ENCODE results near the gene COL9A3. TPM values are rescaled to one million over a fixed set of nuclear protein-coding genes. Genes with fewer than 3 reads are reported as not detected.

Gene COL9A3
- total RNA-seq, 1 donor: not detected

GRCh38 chr20:62876902-62877816 lies 60.3 kb downstream of the COL9A3 start:
- H3K36me3 ChIP-seq (ENCODE audit: insufficient read depth, low read length): peaks cover 14% of the 10 kb centered on the region
- no peaks in the 10 kb centered on the region for H3K9me3 ChIP-seq (ENCODE audit: low read depth, low read length)
- H3K4me1 ChIP-seq (ENCODE audit: insufficient read depth, low read length): no peaks in the 10 kb centered on the region
- no peaks in the 10 kb centered on the region for H3K79me2 ChIP-seq (ENCODE audit: insufficient read depth, low read length)
- H3K4me2 ChIP-seq (ENCODE audit: insufficient read depth, low read length): no peak overlapping the region
- no peaks in the 10 kb centered on the region for H4K20me1 ChIP-seq (ENCODE audit: insufficient read depth, low read length)
- no peak overlapping the region for H3K4me3 ChIP-seq (ENCODE audit: insufficient read depth, low read length)
- H3K27me3 ChIP-seq (ENCODE audit: insufficient read depth, low read length): no peaks in the 10 kb centered on the region
- TF ChIP-seq CTCF (IDR thresholded peaks at IDR 0.05; ENCODE audit: extremely low read depth, low read depth, low read length): no peak
- H2AFZ ChIP-seq (ENCODE audit: low read length): no peak overlapping the region
- H3K27ac ChIP-seq (ENCODE audit: low read depth, low read length): no peak overlapping the region
- DNase-seq (ENCODE audit: insufficient read length, low spot score, missing footprints): peak; percentile 96

GRCh38 chr20:62878244-62879038 lies 61.6 kb downstream of the COL9A3 start:
- Histone ChIP-seq H3K4me1 (ENCODE audit: insufficient read depth, low read length) (no peaks in the 10 kb centered on the region), H3K4me3 (ENCODE audit: insufficient read depth, low read length) (no peak overlapping the region), H3K4me2 (ENCODE audit: insufficient read depth, low read length) (no peak overlapping the region), H3K27me3 (ENCODE audit: insufficient read depth, low read length) (no peaks in the 10 kb centered on the region), H3K9me3 (ENCODE audit: low read depth, low read length) (no peaks in the 10 kb centered on the region), H3K27ac (ENCODE audit: low read depth, low read length) (no peak overlapping the region), H4K20me1 (ENCODE audit: insufficient read depth, low read length) (no peaks in the 10 kb centered on the region), H3K79me2 (ENCODE audit: insufficient read depth, low read length) (no peaks in the 10 kb centered on the region), H3K36me3 (ENCODE audit: insufficient read depth, low read length) (peaks cover 15% of the 10 kb centered on the region), H2AFZ (ENCODE audit: low read length) (no peak overlapping the region)
- peak; percentile 75 for DNase-seq (ENCODE audit: insufficient read length, low spot score, missing footprints)
- no peak for TF ChIP-seq CTCF (IDR thresholded peaks at IDR 0.05; ENCODE audit: extremely low read depth, low read depth, low read length)

GRCh38 chr20:62879275-62880146 lies 62.7 kb downstream of the COL9A3 start:
- no peaks in the 10 kb centered on the region for H3K79me2 ChIP-seq (ENCODE audit: insufficient read depth, low read length)
- no peaks in the 10 kb centered on the region for H3K9me3 ChIP-seq (ENCODE audit: low read depth, low read length)
- peak; percentile 79 for DNase-seq (ENCODE audit: insufficient read length, low spot score, missing footprints)
- H3K4me1 ChIP-seq (ENCODE audit: insufficient read depth, low read length): no peaks in the 10 kb centered on the region
- H3K4me2 ChIP-seq (ENCODE audit: insufficient read depth, low read length): no peak overlapping the region
- no peaks in the 10 kb centered on the region for H4K20me1 ChIP-seq (ENCODE audit: insufficient read depth, low read length)
- H3K27ac ChIP-seq (ENCODE audit: low read depth, low read length): no peak overlapping the region
- no peak overlapping the region for H2AFZ ChIP-seq (ENCODE audit: low read length)
- no peak for TF ChIP-seq CTCF (IDR thresholded peaks at IDR 0.05; ENCODE audit: extremely low read depth, low read depth, low read length)
- H3K4me3 ChIP-seq (ENCODE audit: insufficient read depth, low read length): no peak overlapping the region
- no peaks in the 10 kb centered on the region for H3K27me3 ChIP-seq (ENCODE audit: insufficient read depth, low read length)
- H3K36me3 ChIP-seq (ENCODE audit: insufficient read depth, low read length): peaks cover 15% of the 10 kb centered on the region
